ENCODE results near the gene ALG13. TPM values are rescaled to one million over a fixed set of nuclear protein-coding genes. Genes with fewer than 3 reads are reported as not detected.
A peak's percentile ranks its signal among the peaks of the same experiment; 100 is the strongest.

Gene ALG13
- total RNA-seq (2021) (36.2 to 51.0 TPM (median 48.5 TPM) in 3 replicates), Bru-seq, nascent RNA (percentile 85 among the genes with signal in this experiment)
- long read RNA-seq, experiment 1, full-length matches to known transcripts: 17 of 53 reads
- long read RNA-seq, experiment 1, partial matches to known transcripts: 8 of 53 reads
- long read RNA-seq, experiment 1, other reads (novel, unspliced or antisense): 28 of 53 reads
- long read RNA-seq, experiment 2, partial matches to known transcripts: 11 of 35 reads
- long read RNA-seq, experiment 2, other reads (novel, unspliced or antisense): 19 of 35 reads
- long read RNA-seq, experiment 3, transcript ALG13-202 (4 exons, 2,770 nt): major isoform, 14 of 30 reads
- long read RNA-seq, experiment 3, partial matches to known transcripts: 0 of 30 reads
- long read RNA-seq, experiment 3, other reads (novel, unspliced or antisense): 7 of 30 reads

DNA sequence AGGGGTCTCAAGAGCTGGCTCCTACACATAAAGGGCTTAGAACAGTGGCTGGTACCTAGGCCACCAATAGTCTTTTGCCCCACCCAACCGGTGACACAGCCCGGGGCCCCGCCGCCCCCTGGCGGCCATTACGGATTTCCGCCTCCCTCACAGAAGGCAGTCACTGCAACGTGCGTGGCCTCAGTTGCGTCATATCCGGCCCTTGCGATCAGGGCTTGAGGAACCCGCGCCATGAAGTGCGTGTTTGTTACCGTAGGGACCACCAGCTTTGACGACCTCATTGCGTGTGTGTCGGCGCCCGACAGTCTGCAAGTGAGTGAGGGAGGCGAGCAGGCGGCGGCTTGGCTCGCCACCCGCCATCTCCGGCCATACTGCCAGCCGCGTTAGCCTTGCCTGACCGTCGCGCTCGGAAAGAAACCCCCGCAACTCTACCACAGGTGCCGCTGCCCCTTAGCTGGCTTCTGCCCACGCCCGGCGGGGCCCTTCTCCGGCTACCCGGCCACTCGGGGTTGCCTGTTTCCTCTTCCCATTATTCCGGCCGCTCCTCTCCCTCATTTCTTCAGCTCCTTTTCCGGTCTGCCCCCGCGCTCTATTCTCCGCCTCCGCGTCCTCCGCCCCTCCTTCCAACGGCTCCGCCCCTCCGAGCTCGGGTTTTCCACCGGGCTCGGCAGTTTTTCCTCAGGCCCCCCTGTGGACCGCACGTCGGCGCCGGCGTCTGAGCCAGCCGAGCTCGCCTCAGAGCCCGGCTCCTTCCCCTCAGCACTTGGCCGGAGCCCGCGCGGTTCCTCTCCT, at the start of gene ALG13:
Gene ALG13, plus strand, starts transcription at position 183 of the 792 bp plus-strand sequence. Its CDS starts 49 bp downstream, at position 232.
- H3K27me3 Mint-ChIP-seq (ENCODE audit: low read depth): no peaks in the 10 kb centered on the region
- POLR2A ChIA-PET: interaction anchor here (0.6 to 1.7 kb wide), 4 partner anchors 10 to 343 kb away, joined by 3 to 8 read pairs (median 6); no protein-coding TSS in a partner anchor
- H3K36me3 Mint-ChIP-seq: peaks cover 24% of the 10 kb centered on the region
- DNase-seq (ENCODE audit: low spot score) (peak; percentile 79), ATAC-seq (peak; percentile 91)
- H3K9me3 Mint-ChIP-seq: no peaks in the 10 kb centered on the region
- H3K4me1 Mint-ChIP-seq: peaks cover 16% of the 10 kb centered on the region
- peak within 1 kb of the TSS; percentile 83 for H3K4me3 Mint-ChIP-seq
- CTCF ChIA-PET: interaction anchor here (0.9 to 1.7 kb wide), 5 partner anchors 10 to 320 kb away, joined by 3 to 9 read pairs (median 5); no protein-coding TSS in a partner anchor
- H3K27ac Mint-ChIP-seq: peak within 1 kb of the TSS; percentile 78
- TF ChIP-seq, protein P1, sequence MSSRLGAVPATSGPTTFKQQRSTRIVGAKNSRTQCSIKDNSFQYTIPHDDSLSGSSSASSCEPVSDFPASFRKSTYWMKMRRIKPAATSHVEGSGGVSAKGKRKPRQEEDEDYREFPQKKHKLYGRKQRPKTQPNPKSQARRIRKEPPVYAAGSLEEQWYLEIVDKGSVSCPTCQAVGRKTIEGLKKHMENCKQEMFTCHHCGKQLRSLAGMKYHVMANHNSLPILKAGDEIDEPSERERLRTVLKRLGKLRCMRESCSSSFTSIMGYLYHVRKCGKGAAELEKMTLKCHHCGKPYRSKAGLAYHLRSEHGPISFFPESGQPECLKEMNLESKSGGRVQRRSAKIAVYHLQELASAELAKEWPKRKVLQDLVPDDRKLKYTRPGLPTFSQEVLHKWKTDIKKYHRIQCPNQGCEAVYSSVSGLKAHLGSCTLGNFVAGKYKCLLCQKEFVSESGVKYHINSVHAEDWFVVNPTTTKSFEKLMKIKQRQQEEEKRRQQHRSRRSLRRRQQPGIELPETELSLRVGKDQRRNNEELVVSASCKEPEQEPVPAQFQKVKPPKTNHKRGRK (CRISPR knock-in tag; IDR thresholded peaks at IDR 0.05; ENCODE audit: borderline replicate concordance): no peak
- TF ChIP-seq, protein P2, sequence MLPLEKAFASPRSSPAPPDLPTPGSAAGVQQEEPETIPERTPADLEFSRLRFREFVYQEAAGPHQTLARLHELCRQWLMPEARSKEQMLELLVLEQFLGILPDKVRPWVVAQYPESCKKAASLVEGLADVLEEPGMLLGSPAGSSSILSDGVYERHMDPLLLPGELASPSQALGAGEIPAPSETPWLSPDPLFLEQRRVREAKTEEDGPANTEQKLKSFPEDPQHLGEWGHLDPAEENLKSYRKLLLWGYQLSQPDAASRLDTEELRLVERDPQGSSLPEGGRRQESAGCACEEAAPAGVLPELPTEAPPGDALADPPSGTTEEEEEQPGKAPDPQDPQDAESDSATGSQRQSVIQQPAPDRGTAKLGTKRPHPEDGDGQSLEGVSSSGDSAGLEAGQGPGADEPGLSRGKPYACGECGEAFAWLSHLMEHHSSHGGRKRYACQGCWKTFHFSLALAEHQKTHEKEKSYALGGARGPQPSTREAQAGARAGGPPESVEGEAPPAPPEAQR (CRISPR knock-in tag; IDR thresholded peaks at IDR 0.05): no peak
- TF ChIP-seq HMGA2 (CRISPR knock-in tag; IDR thresholded peaks at IDR 0.05): no peak
- TF ChIP-seq, protein P3, sequence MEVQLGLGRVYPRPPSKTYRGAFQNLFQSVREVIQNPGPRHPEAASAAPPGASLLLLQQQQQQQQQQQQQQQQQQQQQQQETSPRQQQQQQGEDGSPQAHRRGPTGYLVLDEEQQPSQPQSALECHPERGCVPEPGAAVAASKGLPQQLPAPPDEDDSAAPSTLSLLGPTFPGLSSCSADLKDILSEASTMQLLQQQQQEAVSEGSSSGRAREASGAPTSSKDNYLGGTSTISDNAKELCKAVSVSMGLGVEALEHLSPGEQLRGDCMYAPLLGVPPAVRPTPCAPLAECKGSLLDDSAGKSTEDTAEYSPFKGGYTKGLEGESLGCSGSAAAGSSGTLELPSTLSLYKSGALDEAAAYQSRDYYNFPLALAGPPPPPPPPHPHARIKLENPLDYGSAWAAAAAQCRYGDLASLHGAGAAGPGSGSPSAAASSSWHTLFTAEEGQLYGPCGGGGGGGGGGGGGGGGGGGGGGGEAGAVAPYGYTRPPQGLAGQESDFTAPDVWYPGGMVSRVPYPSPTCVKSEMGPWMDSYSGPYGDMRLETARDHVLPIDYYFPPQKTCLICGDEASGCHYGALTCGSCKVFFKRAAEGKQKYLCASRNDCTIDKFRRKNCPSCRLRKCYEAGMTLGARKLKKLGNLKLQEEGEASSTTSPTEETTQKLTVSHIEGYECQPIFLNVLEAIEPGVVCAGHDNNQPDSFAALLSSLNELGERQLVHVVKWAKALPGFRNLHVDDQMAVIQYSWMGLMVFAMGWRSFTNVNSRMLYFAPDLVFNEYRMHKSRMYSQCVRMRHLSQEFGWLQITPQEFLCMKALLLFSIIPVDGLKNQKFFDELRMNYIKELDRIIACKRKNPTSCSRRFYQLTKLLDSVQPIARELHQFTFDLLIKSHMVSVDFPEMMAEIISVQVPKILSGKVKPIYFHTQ (CRISPR knock-in tag; IDR thresholded peaks at IDR 0.05): no peak
- TF ChIP-seq MXD4 (CRISPR knock-in tag; IDR thresholded peaks at IDR 0.05; ENCODE audit: borderline replicate concordance): no peak
- TF ChIP-seq ZNF317 (CRISPR knock-in tag; IDR thresholded peaks at IDR 0.05; ENCODE audit: borderline replicate concordance, low read depth): no peak
- TF ChIP-seq, protein P4, sequence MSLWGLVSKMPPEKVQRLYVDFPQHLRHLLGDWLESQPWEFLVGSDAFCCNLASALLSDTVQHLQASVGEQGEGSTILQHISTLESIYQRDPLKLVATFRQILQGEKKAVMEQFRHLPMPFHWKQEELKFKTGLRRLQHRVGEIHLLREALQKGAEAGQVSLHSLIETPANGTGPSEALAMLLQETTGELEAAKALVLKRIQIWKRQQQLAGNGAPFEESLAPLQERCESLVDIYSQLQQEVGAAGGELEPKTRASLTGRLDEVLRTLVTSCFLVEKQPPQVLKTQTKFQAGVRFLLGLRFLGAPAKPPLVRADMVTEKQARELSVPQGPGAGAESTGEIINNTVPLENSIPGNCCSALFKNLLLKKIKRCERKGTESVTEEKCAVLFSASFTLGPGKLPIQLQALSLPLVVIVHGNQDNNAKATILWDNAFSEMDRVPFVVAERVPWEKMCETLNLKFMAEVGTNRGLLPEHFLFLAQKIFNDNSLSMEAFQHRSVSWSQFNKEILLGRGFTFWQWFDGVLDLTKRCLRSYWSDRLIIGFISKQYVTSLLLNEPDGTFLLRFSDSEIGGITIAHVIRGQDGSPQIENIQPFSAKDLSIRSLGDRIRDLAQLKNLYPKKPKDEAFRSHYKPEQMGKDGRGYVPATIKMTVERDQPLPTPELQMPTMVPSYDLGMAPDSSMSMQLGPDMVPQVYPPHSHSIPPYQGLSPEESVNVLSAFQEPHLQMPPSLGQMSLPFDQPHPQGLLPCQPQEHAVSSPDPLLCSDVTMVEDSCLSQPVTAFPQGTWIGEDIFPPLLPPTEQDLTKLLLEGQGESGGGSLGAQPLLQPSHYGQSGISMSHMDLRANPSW (CRISPR knock-in tag; conservative IDR thresholded peaks at IDR 0.05; ENCODE audit: low read depth): no peak
- peak; percentile 98 for TF ChIP-seq GABPB1 (CRISPR knock-in tag; IDR thresholded peaks at IDR 0.05)
- TF ChIP-seq, protein P5, sequence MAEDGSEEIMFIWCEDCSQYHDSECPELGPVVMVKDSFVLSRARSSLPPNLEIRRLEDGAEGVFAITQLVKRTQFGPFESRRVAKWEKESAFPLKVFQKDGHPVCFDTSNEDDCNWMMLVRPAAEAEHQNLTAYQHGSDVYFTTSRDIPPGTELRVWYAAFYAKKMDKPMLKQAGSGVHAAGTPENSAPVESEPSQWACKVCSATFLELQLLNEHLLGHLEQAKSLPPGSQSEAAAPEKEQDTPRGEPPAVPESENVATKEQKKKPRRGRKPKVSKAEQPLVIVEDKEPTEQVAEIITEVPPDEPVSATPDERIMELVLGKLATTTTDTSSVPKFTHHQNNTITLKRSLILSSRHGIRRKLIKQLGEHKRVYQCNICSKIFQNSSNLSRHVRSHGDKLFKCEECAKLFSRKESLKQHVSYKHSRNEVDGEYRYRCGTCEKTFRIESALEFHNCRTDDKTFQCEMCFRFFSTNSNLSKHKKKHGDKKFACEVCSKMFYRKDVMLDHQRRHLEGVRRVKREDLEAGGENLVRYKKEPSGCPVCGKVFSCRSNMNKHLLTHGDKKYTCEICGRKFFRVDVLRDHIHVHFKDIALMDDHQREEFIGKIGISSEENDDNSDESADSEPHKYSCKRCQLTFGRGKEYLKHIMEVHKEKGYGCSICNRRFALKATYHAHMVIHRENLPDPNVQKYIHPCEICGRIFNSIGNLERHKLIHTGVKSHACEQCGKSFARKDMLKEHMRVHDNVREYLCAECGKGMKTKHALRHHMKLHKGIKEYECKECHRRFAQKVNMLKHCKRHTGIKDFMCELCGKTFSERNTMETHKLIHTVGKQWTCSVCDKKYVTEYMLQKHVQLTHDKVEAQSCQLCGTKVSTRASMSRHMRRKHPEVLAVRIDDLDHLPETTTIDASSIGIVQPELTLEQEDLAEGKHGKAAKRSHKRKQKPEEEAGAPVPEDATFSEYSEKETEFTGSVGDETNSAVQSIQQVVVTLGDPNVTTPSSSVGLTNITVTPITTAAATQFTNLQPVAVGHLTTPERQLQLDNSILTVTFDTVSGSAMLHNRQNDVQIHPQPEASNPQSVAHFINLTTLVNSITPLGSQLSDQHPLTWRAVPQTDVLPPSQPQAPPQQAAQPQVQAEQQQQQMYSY (CRISPR knock-in tag; IDR thresholded peaks at IDR 0.05): no peak
- no peak for TF ChIP-seq ELF4 (CRISPR knock-in tag; IDR thresholded peaks at IDR 0.05; ENCODE audit: low read depth)
- TF ChIP-seq, protein P6, sequence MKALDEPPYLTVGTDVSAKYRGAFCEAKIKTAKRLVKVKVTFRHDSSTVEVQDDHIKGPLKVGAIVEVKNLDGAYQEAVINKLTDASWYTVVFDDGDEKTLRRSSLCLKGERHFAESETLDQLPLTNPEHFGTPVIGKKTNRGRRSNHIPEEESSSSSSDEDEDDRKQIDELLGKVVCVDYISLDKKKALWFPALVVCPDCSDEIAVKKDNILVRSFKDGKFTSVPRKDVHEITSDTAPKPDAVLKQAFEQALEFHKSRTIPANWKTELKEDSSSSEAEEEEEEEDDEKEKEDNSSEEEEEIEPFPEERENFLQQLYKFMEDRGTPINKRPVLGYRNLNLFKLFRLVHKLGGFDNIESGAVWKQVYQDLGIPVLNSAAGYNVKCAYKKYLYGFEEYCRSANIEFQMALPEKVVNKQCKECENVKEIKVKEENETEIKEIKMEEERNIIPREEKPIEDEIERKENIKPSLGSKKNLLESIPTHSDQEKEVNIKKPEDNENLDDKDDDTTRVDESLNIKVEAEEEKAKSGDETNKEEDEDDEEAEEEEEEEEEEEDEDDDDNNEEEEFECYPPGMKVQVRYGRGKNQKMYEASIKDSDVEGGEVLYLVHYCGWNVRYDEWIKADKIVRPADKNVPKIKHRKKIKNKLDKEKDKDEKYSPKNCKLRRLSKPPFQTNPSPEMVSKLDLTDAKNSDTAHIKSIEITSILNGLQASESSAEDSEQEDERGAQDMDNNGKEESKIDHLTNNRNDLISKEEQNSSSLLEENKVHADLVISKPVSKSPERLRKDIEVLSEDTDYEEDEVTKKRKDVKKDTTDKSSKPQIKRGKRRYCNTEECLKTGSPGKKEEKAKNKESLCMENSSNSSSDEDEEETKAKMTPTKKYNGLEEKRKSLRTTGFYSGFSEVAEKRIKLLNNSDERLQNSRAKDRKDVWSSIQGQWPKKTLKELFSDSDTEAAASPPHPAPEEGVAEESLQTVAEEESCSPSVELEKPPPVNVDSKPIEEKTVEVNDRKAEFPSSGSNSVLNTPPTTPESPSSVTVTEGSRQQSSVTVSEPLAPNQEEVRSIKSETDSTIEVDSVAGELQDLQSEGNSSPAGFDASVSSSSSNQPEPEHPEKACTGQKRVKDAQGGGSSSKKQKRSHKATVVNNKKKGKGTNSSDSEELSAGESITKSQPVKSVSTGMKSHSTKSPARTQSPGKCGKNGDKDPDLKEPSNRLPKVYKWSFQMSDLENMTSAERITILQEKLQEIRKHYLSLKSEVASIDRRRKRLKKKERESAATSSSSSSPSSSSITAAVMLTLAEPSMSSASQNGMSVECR (CRISPR knock-in tag; IDR thresholded peaks at IDR 0.05; ENCODE audit: borderline replicate concordance): 0 out of 2 replicates have a peak, but pooled peaks have one; percentile 37
- TF ChIP-seq GTF2I (CRISPR knock-in tag; conservative IDR thresholded peaks at IDR 0.05): no peak
- TF ChIP-seq CREM (CRISPR knock-in tag; IDR thresholded peaks at IDR 0.05): peak; percentile 83
- TF ChIP-seq, protein P7, sequence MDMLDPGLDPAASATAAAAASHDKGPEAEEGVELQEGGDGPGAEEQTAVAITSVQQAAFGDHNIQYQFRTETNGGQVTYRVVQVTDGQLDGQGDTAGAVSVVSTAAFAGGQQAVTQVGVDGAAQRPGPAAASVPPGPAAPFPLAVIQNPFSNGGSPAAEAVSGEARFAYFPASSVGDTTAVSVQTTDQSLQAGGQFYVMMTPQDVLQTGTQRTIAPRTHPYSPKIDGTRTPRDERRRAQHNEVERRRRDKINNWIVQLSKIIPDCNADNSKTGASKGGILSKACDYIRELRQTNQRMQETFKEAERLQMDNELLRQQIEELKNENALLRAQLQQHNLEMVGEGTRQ (CRISPR knock-in tag; IDR thresholded peaks at IDR 0.05): no peak
- peak; percentile 61; the same call in 1 of the 2 replicates for TF ChIP-seq FOXP1 (CRISPR knock-in tag; IDR thresholded peaks at IDR 0.05; ENCODE audit: borderline replicate concordance)

All from WTC11 (cell line).